Measurements from ENCODE around the gene POLL. TPM values are rescaled to one million over a fixed set of nuclear protein-coding genes. Genes with fewer than 3 reads are reported as not detected.

POLL gene
- total and polyA plus RNA-seq, 7 experiments from 2014 or later, result 16.4 to 65.8 (median 36.1) TPM

- Mint-ChIP-seq H3K27me3 (no peaks in the 10 kb centered on the region), H3K4me3 (no peak overlapping the region), H3K36me3 (peaks cover 0 to 31% (median 20%) of the 10 kb centered on the region in 5 donors), H3K9me3 (no peaks in the 10 kb centered on the region), H3K27ac (no peak overlapping the region), H3K4me1 (no peaks in the 10 kb centered on the region)
- ChIA-PET POLR2A (no interaction called here), CTCF (no interaction called here)
- intact Hi-C loops (cut with micrococcal nuclease), result no loop called here
- H3K36me3 ChIP-seq (ENCODE audit: control insufficient read depth in 2 of 3, insufficient read depth in 3 of 3, low read length in 3 of 3), result peaks cover 0 to 4% (median 0%) of the 10 kb centered on the region in 3 experiments
- no peaks in the 10 kb centered on the region for H3K4me1 ChIP-seq (ENCODE audit: control insufficient read depth in 2 of 2, insufficient read depth in 2 of 2, low read length in 2 of 2)
- no peaks in the 10 kb centered on the region for H3K9me3 ChIP-seq (ENCODE audit: control insufficient read depth in 2 of 3, low read length in 3 of 3)
- H3K4me3 ChIP-seq (ENCODE audit: low read length), result no peak overlapping the region
- H3K27ac ChIP-seq (ENCODE audit: low read depth, low read length), result no peak overlapping the region
- H3K27me3 ChIP-seq (ENCODE audit: control insufficient read depth in 2 of 2, insufficient read depth in 2 of 2, low read length in 2 of 2), result no peaks in the 10 kb centered on the region
- DNase-seq (no peak), ATAC-seq (no peak)
These were observed 42.2 kb downstream of the POLL start for GRCh38 chr10:101545898-101546297.

DNA sequence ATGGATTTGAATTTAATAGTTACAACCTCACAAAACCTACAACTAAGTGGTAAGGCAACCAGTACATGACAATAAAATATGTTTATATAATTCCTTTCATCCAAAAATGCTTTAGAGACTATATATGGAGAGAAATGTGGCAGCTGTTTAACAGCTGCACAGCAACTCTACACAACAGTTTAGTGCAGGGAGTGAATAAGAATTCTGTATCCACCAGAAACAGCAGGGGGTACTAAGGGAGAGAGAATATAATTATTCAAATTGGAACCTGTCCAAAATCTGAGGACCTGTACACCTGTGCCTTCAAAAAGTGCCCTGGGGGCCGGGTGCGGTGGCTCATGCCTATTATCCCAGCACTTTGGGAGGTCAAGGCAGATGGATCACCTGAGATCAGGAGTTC lies 49.6 kb downstream of the POLL start:
- Histone ChIP-seq H3K4me1 (ENCODE audit: control insufficient read depth in 2 of 2, insufficient read depth in 2 of 2, low read length in 2 of 2) (no peaks in the 10 kb centered on the region), H3K27me3 (ENCODE audit: control insufficient read depth in 2 of 2, insufficient read depth in 2 of 2, low read length in 2 of 2) (no peaks in the 10 kb centered on the region), H3K27ac (ENCODE audit: low read depth, low read length) (no peak overlapping the region), H3K36me3 (ENCODE audit: control insufficient read depth in 2 of 3, insufficient read depth in 3 of 3, low read length in 3 of 3) (peaks cover 0 to 34% (median 0%) of the 10 kb centered on the region in 3 experiments), H3K4me3 (ENCODE audit: low read length) (no peak overlapping the region), H3K9me3 (ENCODE audit: control insufficient read depth in 2 of 3, low read length in 3 of 3) (no peaks in the 10 kb centered on the region)
- intact Hi-C loops (cut with micrococcal nuclease), result no loop called here
- Mint-ChIP-seq H3K36me3 (peaks cover 4 to 53% (median 15%) of the 10 kb centered on the region in 5 donors), H3K27ac (no peak overlapping the region), H3K4me3 (no peak overlapping the region), H3K4me1 (no peaks in the 10 kb centered on the region), H3K27me3 (no peaks in the 10 kb centered on the region), H3K9me3 (no peaks in the 10 kb centered on the region)
- CTCF ChIA-PET, result interaction anchor here (0.7 to 1.2 kb wide), 3 partner anchors 20 to 350 kb away, joined by 3 to 4 read pairs (median 3); no protein-coding TSS in a partner anchor
- DNase-seq (no peak), ATAC-seq (no peak)
- POLR2A ChIA-PET, result no interaction called here

DNA sequence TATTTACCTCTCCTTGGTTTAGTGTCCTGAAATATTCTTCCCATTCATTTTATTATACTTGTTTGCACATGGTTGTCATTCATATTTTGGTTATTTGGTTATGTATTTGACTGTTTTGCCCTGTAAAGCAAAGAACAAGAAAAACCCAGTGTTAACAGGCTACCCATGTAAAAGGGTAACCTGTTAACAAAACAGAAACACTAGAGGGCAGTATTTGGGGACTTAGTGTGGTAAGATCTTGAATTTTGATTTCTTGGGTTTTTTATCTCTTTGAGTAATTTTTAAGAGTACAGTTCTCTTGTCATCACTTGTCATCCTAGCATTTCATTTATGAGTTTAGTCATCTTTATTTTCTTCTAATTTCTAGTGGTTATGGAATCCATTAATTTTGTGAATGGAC lies 51.3 kb downstream of the POLL start:
- H3K27me3 Mint-ChIP-seq, result no peaks in the 10 kb centered on the region
- no peaks in the 10 kb centered on the region for H3K4me1 ChIP-seq (ENCODE audit: control insufficient read depth in 2 of 2, insufficient read depth in 2 of 2, low read length in 2 of 2)
- ChIA-PET POLR2A (no interaction called here), CTCF (interaction anchor here (1.3 kb wide), 1 partner anchor 34 kb away, joined by 3 read pairs; no protein-coding TSS in a partner anchor)
- DNase-seq (peak in 5 of 9 donors; percentile 14 to 32 (median 18)), ATAC-seq (peak; percentile 54)
- H3K9me3 Mint-ChIP-seq, result no peaks in the 10 kb centered on the region
- H3K4me3 ChIP-seq (ENCODE audit: low read length), result no peak overlapping the region
- H3K27me3 ChIP-seq (ENCODE audit: control insufficient read depth in 2 of 2, insufficient read depth in 2 of 2, low read length in 2 of 2), result no peaks in the 10 kb centered on the region
- peaks cover 4 to 58% (median 13%) of the 10 kb centered on the region in 5 donors for H3K36me3 Mint-ChIP-seq
- H3K4me3 Mint-ChIP-seq, result no peak overlapping the region
- H3K27ac ChIP-seq (ENCODE audit: low read depth, low read length), result no peak overlapping the region
- no peaks in the 10 kb centered on the region for H3K4me1 Mint-ChIP-seq
- H3K9me3 ChIP-seq (ENCODE audit: control insufficient read depth in 2 of 3, low read length in 3 of 3), result no peaks in the 10 kb centered on the region
- intact Hi-C loops (cut with micrococcal nuclease), result loop anchor here (1.0 kb wide), 1 partner anchor 34 kb away; no protein-coding TSS in a partner anchor
- H3K36me3 ChIP-seq (ENCODE audit: control insufficient read depth in 2 of 3, insufficient read depth in 3 of 3, low read length in 3 of 3), result peaks cover 0 to 41% (median 0%) of the 10 kb centered on the region in 3 experiments
- no peak overlapping the region for H3K27ac Mint-ChIP-seq

GRCh38 chr10:101535949-101536348 lies 52.1 kb downstream of the POLL start:
- CTCF ChIA-PET, result no interaction called here
- intact Hi-C loops (cut with micrococcal nuclease), result loop anchor here (1.0 kb wide), 1 partner anchor 34 kb away; no protein-coding TSS in a partner anchor
- Mint-ChIP-seq H3K4me3 (no peak overlapping the region), H3K27me3 (no peaks in the 10 kb centered on the region), H3K4me1 (no peaks in the 10 kb centered on the region), H3K9me3 (no peaks in the 10 kb centered on the region), H3K36me3 (peaks cover 4 to 61% (median 13%) of the 10 kb centered on the region in 5 donors), H3K27ac (no peak overlapping the region)
- H3K36me3 ChIP-seq (ENCODE audit: control insufficient read depth in 2 of 3, insufficient read depth in 3 of 3, low read length in 3 of 3), result peaks cover 0 to 41% (median 0%) of the 10 kb centered on the region in 3 experiments
- DNase-seq (no peak), ATAC-seq (peak; percentile 71)
- no peaks in the 10 kb centered on the region for H3K27me3 ChIP-seq (ENCODE audit: control insufficient read depth in 2 of 2, insufficient read depth in 2 of 2, low read length in 2 of 2)
- H3K4me1 ChIP-seq (ENCODE audit: control insufficient read depth in 2 of 2, insufficient read depth in 2 of 2, low read length in 2 of 2), result no peaks in the 10 kb centered on the region
- H3K4me3 ChIP-seq (ENCODE audit: low read length), result no peak overlapping the region
- H3K9me3 ChIP-seq (ENCODE audit: control insufficient read depth in 2 of 3, low read length in 3 of 3), result no peaks in the 10 kb centered on the region
- H3K27ac ChIP-seq (ENCODE audit: low read depth, low read length), result no peak overlapping the region
- POLR2A ChIA-PET, result interaction anchor here (0.7 kb wide), 1 partner anchor 37 kb away, joined by 3 read pairs; no protein-coding TSS in a partner anchor

GRCh38 chr10:101529725-101530553 lies 58.1 kb downstream of the POLL start:
- H3K36me3 ChIP-seq (ENCODE audit: control insufficient read depth in 2 of 3, insufficient read depth in 3 of 3, low read length in 3 of 3), result peaks cover 0 to 27% (median 0%) of the 10 kb centered on the region in 3 experiments
- H3K4me3 ChIP-seq (ENCODE audit: low read length), result no peak overlapping the region
- ChIA-PET CTCF (no interaction called here), POLR2A (no interaction called here)
- Mint-ChIP-seq H3K27me3 (no peaks in the 10 kb centered on the region), H3K4me1 (no peaks in the 10 kb centered on the region), H3K4me3 (no peak overlapping the region), H3K36me3 (peaks cover 0 to 46% (median 7%) of the 10 kb centered on the region in 5 donors), H3K27ac (no peak overlapping the region), H3K9me3 (no peaks in the 10 kb centered on the region)
- no peaks in the 10 kb centered on the region for H3K9me3 ChIP-seq (ENCODE audit: control insufficient read depth in 2 of 3, low read length in 3 of 3)
- DNase-seq, result no peak
- no peaks in the 10 kb centered on the region for H3K27me3 ChIP-seq (ENCODE audit: control insufficient read depth in 2 of 2, insufficient read depth in 2 of 2, low read length in 2 of 2)
- H3K4me1 ChIP-seq (ENCODE audit: control insufficient read depth in 2 of 2, insufficient read depth in 2 of 2, low read length in 2 of 2), result no peaks in the 10 kb centered on the region
- intact Hi-C loops (cut with micrococcal nuclease), result no loop called here
- H3K27ac ChIP-seq (ENCODE audit: low read depth, low read length), result no peak overlapping the region
- no peak for ATAC-seq

DNA sequence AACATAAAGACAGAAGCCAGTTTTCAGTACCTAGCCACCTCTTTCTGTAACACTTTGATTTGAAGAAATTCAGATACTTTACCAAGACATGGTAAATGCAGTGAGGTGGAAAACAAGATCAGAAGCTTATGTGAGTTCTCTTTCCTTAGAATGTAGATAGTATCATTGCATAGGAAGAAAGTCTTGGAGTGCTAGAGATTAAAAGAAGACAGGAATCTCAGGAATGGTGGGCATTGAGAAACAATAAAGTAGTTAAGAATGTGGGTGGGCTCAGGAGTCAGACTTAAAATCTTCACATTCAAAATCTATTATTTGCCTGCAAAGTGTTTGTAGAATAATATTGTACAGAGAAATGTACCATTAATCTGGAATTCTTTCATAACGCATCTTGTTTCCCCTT lies 58.9 kb downstream of the POLL start:
- Mint-ChIP-seq H3K27me3 (no peaks in the 10 kb centered on the region), H3K4me1 (no peaks in the 10 kb centered on the region), H3K27ac (no peak overlapping the region), H3K36me3 (peaks cover 0 to 41% (median 4%) of the 10 kb centered on the region in 5 donors), H3K4me3 (no peak overlapping the region), H3K9me3 (no peaks in the 10 kb centered on the region)
- Histone ChIP-seq H3K36me3 (ENCODE audit: control insufficient read depth in 2 of 3, insufficient read depth in 3 of 3, low read length in 3 of 3) (peaks cover 0 to 20% (median 0%) of the 10 kb centered on the region in 3 experiments), H3K9me3 (ENCODE audit: control insufficient read depth in 2 of 3, low read length in 3 of 3) (no peaks in the 10 kb centered on the region), H3K27ac (ENCODE audit: low read depth, low read length) (no peak overlapping the region), H3K27me3 (ENCODE audit: control insufficient read depth in 2 of 2, insufficient read depth in 2 of 2, low read length in 2 of 2) (no peaks in the 10 kb centered on the region), H3K4me3 (ENCODE audit: low read length) (no peak overlapping the region), H3K4me1 (ENCODE audit: control insufficient read depth in 2 of 2, insufficient read depth in 2 of 2, low read length in 2 of 2) (no peaks in the 10 kb centered on the region)
- ATAC-seq, result no peak
- CTCF ChIA-PET, result interaction anchor here (0.5 kb wide), 1 partner anchor 28 kb away, joined by 11 read pairs; no protein-coding TSS in a partner anchor
- intact Hi-C loops (cut with micrococcal nuclease), result no loop called here
- DNase-seq, result no peak
- POLR2A ChIA-PET, result no interaction called here

All from naive thymus-derived CD4-positive, alpha-beta T cell (primary cell).